GM19035 (cell line): ENCODE results near the gene RNF169.
"Not testable (repeated sequence)": the region's sequence is repeated elsewhere in the genome, so short reads cannot be mapped to it uniquely, and the experiment has no call there.

Source experiments
- ATAC-seq: cut with Tn5 transposase; IDR thresholded peaks from one replicate; pipeline ENCODE4 v1.9.1; 2021; ENCODE audit not compliant: unreplicated experiment

Gene RNF169

DNA sequence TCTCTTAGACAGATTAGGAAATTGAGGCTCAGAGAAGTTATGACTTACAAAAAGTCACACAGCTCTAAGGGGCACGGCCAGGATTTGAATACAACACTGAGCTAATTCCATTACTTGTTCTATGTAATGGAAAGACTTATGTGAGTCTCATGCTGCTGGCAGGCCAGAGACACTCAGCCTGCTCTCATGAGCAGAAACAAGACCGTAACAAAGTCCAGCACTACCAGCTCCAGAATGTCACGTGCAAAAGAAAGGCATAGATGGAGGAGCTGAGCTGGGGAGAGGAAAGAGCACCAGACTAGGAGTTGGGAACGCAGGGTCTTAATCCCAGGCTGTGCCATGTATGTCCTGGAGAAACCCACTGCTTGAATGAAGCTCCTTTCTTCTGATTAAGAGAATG lies 19.3 kb upstream of the RNF169 start:
- ATAC-seq = no peak

DNA sequence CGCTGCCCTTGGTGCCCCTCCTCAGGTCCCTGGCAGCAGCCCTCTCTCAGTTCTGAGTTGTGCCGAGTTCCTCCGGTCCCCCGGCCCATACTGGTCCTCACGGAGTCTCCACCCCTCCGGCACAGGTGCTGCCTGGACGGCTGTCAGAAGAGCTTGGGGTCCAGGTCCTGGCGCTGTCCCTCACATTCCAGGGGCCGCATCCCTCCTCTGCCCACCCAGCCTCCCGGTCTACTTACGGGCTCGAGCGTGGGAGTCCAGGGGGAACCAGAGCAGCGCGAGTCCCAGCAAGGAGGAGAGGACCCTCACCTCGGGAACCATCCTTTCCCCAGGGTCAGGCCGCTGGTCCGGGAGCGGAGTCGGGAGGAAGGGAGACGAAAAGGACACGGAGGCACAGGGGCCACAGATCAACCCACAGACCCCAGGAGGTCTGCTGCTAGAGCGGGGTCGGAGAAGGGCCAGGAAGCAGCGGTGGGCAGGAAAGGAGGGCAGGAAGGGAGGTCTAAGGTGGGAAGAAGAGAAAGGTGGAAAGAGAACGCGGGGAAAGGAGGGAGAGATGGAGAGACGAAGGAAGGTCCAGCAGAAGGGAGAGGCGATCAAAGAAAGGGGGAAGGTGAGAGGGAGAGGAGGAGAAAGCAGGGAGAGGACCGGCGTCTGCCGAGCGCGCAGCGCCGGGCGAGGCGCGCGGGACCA lies 17.9 kb upstream of the RNF169 start:
- no peak for ATAC-seq

DNA sequence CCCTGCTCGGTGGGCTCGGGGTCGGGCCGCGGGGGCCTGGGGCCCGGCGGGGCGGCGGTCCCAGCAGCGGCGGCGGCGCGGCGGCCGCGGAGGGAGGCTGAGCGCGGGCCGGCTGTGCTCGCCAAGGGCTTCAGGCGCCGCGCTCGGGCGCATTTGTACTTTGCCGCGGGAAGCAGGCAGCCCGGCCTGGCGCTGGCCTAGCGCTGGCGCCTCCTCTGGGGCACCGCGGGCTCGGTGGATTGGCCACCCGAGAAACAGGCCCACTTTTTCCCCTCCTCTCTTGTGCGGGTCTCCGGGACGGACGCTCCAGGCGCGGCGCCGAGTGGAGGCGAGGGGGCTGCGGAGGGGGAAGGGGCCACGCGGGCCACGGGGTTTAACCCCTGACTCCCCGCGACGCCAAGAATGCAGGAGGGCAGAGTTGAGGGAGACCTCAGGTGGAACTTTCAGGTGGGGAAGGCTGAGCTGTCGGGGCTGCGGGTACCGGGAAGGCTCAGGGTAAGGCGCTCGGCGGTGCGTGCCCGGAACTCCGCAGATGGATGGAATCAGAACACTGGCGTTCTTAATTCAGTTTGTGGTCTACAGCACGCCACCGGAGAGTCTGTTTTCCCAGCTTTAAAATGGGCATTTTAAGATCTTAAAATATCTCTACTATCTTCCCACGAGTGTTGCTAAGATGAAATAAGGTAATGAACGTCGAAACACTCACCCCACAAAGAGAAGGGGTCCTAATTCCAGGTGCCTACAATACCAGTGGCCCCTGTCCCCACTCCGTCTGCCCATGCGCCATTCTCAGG lies 17.2 kb upstream of the RNF169 start, which contains the start of gene CHRDL2:
Gene CHRDL2 (minus strand): TSS at position 126 of the 794 bp plus-strand sequence. CDS start 538 bp downstream, outside the sequence.
- no peak for ATAC-seq

DNA sequence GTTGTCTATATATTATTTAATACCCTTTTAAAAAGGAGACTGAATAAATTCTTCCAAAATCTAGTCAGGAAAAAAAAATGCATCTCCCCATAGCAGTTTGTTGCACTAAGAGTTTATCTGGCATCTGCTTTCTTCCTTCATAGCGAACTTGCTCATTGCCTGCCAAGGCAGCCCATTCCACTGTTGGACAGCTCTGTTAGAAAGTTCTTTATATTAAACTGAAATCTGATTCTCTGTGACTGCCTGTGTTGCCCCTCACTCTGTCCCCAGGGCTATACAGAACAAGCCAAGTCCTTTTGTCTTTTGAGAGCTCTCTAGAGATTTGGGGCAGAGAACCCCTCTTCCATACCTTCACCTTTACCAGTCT lies 14.1 kb upstream of the RNF169 start:
- no peak for ATAC-seq

DNA sequence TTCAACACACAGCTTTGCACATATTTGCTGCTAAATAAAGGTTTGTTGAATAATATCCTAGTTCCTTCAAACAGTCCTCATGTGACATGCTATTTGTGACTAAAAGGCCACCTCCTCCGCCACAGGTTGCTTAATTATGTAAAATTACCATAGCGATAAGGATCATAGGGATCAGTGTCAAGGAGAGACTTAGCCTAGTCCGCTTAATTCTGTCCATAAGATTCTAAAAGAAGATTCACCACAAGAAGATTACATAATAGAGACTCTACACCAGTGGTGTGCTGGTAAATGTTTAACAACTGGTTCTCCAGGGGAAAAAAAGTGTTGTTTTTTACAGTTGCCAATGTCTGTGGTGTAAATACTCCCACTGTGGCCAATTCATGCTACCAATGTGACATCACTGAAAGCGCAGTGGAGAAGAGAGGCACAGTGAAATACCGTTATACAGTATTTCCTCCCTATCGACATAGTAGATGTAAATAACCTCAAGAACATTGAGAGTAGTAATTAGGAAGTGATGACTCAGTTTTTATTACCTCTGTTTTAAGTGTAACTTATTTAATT lies 13.2 kb upstream of the RNF169 start:
- ATAC-seq = no peak

DNA sequence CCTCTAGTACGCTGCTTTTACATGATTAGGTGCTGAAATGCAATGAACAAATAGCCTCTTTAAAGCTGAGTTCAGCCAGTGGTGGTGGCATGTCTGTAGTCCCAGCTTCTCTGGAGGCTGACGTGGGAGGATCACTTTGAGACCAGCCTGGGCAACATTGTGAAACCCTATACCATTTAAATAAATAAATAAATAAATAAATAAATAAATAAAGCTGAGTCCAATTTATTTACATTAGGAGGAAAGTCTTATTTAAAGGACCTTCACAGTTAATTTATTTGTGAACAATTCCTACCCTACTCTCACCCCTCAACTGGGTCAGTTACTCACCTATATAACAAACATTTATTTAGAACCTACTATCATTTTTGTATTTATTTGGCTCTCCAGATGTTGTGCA lies 12.6 kb upstream of the RNF169 start:
- ATAC-seq = no peak

DNA sequence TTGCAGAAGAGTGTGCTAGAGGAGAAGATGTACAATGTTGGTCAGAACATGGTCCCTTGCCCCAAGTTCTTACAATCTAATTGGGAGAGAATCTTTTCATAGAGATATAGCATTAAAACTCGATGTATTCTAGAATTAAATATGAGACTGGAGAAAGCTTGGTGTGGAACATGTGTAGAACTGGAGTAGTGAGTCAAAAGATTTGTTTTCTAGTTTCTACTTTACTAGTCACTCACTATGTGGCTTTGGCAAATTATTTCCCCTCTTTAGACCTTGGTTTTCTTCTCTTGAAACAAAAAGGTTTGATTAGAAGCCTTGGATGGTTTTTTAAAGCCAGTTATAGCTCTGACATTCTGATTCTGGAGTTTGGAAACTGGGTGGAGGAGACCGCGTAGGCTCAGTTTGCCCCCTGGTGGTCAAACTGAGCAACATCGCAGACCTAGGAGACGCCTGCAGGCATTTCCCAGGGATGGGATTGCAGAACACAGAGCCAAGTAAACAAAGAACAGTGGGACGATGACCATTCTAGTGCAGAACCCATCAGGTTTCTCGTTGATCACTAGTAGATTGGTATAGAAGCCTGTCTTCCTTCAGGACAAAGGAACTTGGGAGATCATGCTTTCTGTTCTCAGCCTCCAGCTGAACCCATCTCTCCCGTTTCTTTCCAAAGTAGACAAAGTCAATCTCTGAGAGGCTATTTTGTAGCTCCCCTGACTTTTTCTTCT lies 8.9 kb upstream of the RNF169 start:
- no peak for ATAC-seq

DNA sequence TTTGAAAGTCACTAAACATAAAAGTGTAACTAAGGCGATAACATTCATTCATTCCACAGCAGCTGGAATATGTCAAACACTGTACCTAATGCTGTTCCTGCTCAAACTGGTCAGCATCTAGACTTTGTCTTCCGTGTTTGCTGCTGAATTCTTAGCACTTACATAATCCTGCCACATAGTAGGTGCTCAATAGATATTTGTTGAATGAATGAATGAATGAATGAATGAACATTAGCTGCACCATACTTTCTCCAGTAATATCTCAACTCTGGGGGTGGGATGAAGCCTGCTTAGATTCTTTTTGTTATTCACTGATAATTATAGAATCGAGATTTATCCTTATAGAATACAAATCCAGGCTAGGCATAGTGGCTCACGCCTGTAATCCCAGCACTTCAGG lies 6.6 kb upstream of the RNF169 start:
- ATAC-seq = no peak

DNA sequence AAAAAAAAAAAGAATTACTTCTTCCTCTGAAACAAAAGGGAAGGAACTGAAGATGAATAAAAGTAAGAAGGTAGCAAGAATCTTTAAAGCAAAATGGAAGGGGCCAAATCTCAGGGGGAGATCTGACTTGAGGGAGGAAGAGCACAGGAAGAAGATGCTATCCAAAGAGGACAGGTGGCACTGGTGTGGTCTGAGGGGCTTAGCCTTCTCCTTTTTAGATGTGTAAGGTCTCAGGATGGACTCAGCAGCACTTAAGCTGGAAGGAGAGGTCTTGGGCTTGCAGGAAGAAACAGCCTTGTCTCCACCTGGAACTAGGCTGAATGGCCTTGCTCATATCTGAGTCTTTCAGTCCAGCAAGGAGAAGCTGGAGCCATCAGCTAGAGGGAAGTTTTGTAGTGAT lies 5.0 kb upstream of the RNF169 start:
- no peak for ATAC-seq

DNA sequence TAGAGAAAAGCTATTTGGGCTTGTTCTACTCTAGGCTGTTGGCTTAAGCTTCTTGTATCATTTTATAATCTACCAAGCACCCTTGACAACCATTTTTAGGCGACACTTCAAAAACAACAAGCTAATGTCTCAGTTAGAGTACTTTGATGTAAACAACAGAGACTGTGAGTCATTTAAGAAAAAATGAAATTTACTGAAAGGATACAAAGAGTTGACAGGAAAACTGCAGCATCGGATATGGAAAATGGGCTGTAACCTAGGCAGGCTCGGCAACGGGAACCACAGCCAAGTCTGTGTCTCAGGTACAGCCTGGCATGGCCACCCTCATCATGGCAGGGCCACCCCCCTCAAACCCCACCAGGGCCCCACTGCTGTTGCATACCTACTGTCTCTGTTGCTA lies 4.4 kb upstream of the RNF169 start:
- ATAC-seq = no peak

DNA sequence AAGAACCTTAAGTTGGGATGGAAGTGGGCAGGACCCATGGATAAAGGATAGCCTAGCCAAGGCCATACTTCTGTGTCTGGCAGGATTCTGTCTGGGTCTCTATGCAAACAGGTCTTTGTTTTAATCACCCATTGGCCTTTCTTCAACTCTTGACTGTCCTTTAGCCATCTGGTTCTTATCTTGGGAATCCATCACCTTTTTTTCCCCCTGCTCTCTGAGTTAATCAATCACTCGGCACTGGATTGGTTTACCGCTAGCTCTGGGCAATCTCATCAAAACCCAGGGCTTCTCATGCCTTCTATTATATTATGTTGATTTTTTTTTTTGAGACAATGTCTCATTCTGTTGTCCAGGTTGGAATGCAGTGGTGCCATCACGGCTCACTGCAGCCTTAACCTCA lies 1.8 kb upstream of the RNF169 start:
- ATAC-seq = no peak

DNA sequence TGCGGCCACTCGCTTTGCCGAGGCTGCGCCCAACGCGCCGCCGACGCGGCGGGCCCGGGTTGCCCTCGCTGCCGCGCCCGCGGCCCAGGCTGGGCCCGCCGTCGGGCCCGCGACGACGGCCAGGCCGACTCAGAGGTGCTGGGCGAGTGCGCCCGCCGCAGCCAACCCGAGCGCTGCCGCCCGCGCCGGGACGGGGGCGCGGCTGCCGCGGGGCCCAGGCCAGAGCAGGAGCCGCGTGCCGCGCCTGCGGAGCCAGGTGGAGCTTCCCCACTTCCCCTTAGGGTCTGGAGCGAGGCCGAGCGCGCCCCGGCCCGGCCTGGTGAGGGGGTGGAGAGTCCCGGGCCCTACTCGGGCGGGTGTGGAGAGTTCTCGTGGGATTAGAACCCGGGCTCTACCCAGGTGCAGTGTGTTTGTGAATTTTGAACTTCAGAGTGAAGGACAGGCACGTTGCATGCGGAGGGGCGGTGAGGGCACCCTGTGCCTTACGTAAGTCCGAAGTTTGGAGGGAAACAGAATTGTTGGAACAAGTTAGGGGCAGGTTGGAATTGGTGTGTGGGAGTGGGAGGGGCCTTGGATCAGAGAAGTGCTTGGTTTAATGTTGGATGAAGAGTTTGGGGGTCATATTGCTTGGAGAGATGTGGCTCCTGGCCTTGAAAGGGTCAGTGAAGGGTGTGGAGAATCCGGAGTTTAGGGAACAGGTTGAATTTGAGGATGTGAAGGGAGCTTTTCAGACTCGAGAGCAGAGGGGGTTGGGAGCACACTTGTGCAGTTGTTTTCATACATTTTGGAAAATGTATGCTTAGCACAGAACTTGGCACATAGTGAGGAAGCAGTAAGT lies 697 bp downstream of the RNF169 start:
- ATAC-seq = peak; percentile 60

DNA sequence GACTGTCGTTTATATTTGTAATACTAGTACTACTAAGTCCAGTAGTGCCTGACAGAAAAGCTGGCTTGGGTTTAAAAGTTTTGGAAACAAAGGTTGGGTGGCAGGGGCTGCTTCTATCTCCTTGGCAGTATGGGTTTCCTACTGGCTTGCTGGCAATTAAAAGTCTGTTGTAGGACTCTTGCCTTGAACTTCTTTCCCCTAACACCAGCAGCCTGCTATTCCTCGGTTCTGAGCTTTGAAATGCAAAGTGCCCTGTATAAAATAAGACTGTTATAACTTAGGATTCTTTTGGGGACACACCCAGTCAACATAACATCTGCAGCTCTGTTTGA lies 1.3 kb downstream of the RNF169 start:
- no peak for ATAC-seq

DNA sequence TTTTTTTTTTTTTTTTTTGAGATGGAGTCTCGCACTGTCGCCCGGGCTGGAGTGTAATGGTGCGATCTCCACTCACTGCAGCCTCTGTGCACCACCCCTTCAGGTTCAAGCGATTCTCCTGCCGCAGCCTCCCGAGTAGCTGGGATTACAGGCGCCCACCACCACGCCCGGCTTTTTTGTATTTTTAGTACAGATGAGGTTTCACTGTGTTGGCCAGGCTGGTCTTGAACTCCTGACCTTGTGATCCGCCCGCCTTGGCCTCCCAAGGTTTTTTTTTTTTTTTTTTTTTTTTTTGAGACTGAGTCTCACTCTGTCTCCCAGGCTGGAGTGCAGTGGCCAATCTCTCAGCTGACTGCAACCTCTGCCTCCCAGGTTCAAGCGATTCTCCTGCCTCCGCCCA lies 1.9 kb downstream of the RNF169 start:
- ATAC-seq = not testable (repeated sequence)

DNA sequence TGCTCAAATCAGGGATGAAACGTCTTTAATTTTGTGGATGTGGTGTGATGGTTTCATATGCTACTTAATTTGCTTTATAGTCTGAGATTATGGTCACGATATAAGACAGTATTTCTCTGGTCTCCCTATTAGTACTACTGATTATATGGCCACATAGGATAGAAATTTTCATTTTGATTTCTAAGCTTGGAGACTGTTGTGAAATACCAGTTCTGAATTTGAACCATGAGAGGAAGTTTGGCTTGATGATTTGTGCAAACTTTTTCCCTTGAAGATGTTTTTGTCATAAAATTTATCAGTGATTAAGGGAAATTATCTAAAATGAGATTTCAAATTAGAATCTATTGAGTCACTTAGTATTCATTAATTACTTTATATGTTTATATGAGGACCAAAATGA lies 2.7 kb downstream of the RNF169 start:
- ATAC-seq = no peak

DNA sequence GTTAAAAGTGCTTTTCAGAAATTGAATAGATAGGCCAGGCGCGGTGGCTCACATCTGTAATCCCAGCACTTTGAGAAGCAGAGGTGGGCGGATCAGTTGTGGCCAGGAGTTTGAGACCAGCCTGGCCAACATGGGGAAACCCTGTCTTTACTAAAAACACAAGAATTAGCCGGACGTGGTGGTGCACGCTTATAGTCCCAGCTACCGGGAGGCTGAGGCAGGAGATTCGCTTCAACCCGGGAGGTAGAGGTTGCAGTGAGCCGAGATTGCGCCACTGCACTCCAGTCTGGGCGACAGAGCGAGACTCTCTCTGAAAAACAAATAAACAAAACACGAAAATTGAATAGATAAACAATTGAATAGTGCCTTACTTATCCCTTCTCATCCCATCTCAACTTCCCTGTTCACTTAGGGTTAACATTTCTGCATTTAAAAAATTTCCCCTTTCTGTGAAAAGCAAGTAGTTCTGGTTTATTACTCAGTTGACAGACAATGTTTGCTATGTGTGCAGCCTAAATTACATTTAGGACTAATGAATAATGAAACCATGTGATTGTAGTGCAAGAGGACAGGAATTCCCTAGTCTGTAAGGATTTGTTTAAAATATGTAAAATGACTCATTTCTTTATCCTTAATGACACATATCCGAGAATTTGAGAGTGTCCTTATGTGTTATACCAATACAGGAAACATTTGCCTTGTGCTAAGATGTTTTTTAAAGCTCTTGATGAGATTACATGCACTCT lies 6.0 kb downstream of the RNF169 start:
- ATAC-seq = peak; percentile 52

DNA sequence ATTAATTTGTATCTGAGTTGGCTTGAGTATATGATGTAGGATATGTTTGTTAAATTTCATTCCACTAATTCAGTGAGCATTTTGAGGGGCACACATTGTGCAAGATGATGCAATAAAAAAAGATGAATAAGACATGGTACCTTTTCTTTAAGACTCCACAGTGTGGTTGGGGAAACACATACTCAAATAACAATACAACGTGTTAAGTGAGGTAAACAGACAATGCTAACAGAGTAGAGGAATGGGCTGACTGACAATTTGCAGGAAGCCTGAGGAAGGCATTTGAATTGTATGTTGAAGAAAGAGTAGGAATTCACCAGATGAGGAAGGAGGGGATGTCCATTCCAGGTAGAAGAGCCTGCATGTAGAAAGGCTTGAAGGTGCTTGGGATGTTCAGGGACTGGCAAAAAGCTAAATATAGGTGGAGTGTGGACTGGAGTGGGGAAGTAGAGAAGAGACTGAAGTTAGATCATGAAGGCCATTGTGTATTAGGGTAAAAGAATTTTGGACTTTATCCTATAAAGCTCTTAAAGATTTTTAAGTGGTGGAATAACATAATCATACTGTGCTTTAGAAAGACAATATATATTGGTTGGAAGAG lies 6.8 kb downstream of the RNF169 start:
- no peak for ATAC-seq

DNA sequence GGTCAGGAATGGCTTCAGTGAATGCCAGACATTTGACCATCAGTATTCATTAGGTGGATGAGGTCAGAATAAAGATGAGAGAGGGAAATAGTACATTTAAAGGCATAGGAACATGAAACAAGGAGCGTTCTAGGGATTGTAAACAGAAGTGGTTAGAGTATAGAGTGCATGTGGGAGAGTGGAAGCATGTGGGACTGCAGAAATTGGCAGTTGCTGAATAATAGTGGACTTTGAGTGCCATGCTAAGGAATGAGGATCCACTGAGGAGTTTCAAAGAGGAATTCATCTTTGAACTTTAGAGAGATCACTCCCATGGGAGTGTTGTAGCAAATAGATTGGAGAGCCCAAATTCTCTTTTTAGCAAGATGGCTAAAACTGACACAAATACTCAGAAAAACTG lies 7.9 kb downstream of the RNF169 start:
- ATAC-seq = no peak

DNA sequence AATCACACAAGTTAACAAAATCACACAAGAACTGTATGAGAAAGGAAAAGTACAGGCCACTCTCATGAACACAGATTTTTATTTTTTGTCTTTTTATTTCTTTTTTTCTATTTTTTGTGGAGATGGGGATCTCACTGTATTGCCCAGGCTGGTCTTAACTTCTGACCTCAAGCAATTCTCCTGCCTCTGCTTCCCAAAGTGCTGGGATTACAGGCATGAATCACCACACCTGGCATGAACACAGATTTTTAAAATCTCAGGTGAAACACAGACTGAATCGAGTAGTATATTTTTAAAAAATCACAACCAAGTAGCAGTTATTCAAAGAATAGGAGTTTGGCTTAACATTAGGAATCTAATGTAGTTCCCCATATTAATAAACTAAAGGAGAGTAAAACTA lies 18.3 kb downstream of the RNF169 start:
- no peak for ATAC-seq

DNA sequence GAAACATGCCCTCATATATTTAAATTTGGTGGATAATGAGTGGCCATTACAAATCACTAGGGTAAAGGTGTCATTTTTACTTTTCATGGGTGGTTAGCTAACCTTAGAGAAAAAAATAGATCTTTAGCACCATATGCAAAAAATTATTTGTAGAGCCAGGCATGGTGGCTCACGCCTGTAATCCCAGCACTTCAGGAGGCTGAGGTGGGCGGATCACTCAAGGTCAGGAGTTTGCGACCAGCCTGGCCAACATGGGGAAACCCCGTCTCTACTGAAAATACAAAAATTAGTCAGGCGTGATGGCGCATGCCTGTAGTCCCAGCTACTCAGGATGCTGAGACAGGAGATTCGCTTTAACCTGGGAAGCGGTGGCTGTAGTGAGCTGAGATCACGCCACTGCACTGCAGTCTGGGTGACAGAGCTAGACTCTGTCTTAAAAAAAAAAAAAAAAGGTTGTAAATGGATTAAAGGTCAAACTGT lies 19.6 kb downstream of the RNF169 start:
- peak; percentile 71 for ATAC-seq
